Glutamatergic neuron (in vitro differentiated cells): ENCODE measurements around the gene TSPAN31. TPM values are rescaled to one million over a fixed set of nuclear protein-coding genes. Genes with fewer than 3 reads are reported as not detected.

Experiments used
- DNase-seq: peaks from one replicate; pipeline ENCODE4 v3.0.0; 2022
- H3K27ac Mint-ChIP-seq: one replicate; pipeline ENCODE4 v1.8.0; 2020; ENCODE audit warnings: mild to moderate bottlenecking, mixed read lengths, inconsistent platforms; ENCODE audit not compliant: unreplicated experiment
- H3K27me3 Mint-ChIP-seq: one replicate; pipeline ENCODE4 v1.8.0; 2020; ENCODE audit warnings: mild to moderate bottlenecking, moderate library complexity, mixed read lengths, inconsistent platforms; ENCODE audit not compliant: unreplicated experiment
- H3K36me3 Mint-ChIP-seq: one replicate; pipeline ENCODE4 v1.8.0; 2020; ENCODE audit warnings: mild to moderate bottlenecking, mixed read lengths, inconsistent platforms; ENCODE audit not compliant: unreplicated experiment
- H3K4me1 Mint-ChIP-seq: one replicate; pipeline ENCODE4 v1.8.0; 2020; ENCODE audit warnings: mild to moderate bottlenecking, low read depth, mixed read lengths, inconsistent platforms; ENCODE audit not compliant: unreplicated experiment
- H3K4me3 Mint-ChIP-seq: one replicate; pipeline ENCODE4 v1.8.0; 2020; ENCODE audit warnings: mild to moderate bottlenecking, mixed read lengths, inconsistent platforms; ENCODE audit not compliant: unreplicated experiment
- H3K9me3 Mint-ChIP-seq: one replicate; pipeline ENCODE4 v1.8.0; 2020; ENCODE audit warnings: mild to moderate bottlenecking, moderate library complexity, mixed read lengths, inconsistent platforms; ENCODE audit not compliant: unreplicated experiment
- total RNA-seq: library from RNA; stranded (reverse); fragmentation: NEBNext Ultra II Directional; extraction: Animal tissue kit (Norgen Biotek cat#: 25700); gene quantifications from one replicate; pipeline ENCODE4 v1.2.1, GENCODE V29; 2021; ENCODE audit not compliant: unreplicated experiment
- TF ChIP-seq, protein P1 (sequence below): fragments of 200-600 bp; sonication (generic); IDR thresholded peaks from one replicate; pipeline ENCODE4 v1.5.0; 2021; ENCODE audit not compliant: partially characterized antibody, unreplicated experiment

The TSPAN31 gene
- total RNA-seq, 1 donor from 2014 or later: 27.2 TPM

GRCh38 chr12:57735952-57736740, 8.7 kb upstream of the TSPAN31 start:
- H3K27me3 Mint-ChIP-seq: peaks cover 29% of the 10 kb centered on the region
- H3K27ac Mint-ChIP-seq: peak overlapping the region; percentile 73
- peaks cover 11% of the 10 kb centered on the region for H3K9me3 Mint-ChIP-seq
- H3K4me1 Mint-ChIP-seq: peaks cover 25% of the 10 kb centered on the region
- TF ChIP-seq, protein P1, sequence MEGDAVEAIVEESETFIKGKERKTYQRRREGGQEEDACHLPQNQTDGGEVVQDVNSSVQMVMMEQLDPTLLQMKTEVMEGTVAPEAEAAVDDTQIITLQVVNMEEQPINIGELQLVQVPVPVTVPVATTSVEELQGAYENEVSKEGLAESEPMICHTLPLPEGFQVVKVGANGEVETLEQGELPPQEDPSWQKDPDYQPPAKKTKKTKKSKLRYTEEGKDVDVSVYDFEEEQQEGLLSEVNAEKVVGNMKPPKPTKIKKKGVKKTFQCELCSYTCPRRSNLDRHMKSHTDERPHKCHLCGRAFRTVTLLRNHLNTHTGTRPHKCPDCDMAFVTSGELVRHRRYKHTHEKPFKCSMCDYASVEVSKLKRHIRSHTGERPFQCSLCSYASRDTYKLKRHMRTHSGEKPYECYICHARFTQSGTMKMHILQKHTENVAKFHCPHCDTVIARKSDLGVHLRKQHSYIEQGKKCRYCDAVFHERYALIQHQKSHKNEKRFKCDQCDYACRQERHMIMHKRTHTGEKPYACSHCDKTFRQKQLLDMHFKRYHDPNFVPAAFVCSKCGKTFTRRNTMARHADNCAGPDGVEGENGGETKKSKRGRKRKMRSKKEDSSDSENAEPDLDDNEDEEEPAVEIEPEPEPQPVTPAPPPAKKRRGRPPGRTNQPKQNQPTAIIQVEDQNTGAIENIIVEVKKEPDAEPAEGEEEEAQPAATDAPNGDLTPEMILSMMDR: no peak
- peaks cover 15% of the 10 kb centered on the region for H3K36me3 Mint-ChIP-seq
- peak overlapping the region; percentile 94 for H3K4me3 Mint-ChIP-seq
- DNase-seq: peak; percentile 81

DNA sequence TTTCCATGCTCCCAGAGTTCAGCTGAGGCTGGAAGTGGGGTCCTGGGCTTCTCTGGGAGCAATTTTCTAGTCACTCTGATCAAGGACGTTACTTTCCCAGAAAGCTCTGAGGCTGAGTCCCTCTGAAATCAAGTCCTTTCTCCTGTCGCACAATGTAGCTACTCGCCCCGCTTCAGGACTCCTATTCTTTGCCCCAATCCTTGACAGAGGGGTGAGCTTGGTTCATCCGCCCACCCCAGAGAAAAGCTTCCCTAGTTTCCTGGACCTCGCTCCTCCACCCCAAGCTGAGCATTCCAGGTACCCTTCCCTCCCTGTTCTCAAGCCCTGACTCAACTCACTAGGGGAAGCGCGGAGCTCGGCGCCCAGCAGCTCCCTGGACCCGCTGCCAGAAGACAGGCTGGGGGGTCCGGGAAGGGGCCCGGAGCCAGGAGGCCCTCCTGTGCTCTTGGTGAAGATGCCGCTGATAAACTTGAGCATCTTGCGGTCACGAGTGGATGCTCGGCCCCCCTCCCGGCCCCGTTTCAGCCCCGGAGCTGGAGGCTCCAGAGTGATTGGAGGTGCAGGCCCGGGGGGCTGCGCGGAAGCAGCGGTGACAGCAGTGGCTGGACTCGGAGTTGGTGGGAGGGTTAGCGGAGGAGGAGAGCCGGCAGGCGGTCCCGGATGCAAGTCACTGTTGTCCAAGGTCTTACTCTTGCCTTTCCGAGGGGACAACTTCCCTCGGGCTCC, 7.9 kb upstream of the TSPAN31 start:
- no peak for DNase-seq
- Mint-ChIP-seq H3K27me3 (peaks cover 29% of the 10 kb centered on the region), H3K27ac (peak overlapping the region; percentile 73)

GRCh38 chr12:57737467-57738460, 7.1 kb upstream of the TSPAN31 start:
- peaks cover 10% of the 10 kb centered on the region for H3K36me3 Mint-ChIP-seq
- H3K9me3 Mint-ChIP-seq: peaks cover 11% of the 10 kb centered on the region
- H3K27me3 Mint-ChIP-seq: peaks cover 29% of the 10 kb centered on the region
- TF ChIP-seq, protein P1: no peak
- no peak overlapping the region for H3K4me3 Mint-ChIP-seq
- H3K4me1 Mint-ChIP-seq: peaks cover 25% of the 10 kb centered on the region
- peak; percentile 71 for DNase-seq
- no peak overlapping the region for H3K27ac Mint-ChIP-seq

More for the DNA sequence above, 7.9 kb upstream of the TSPAN31 start:
- Mint-ChIP-seq H3K4me3 (peak overlapping the region; percentile 94), H3K4me1 (peaks cover 25% of the 10 kb centered on the region), H3K36me3 (peaks cover 10% of the 10 kb centered on the region), H3K9me3 (peaks cover 11% of the 10 kb centered on the region)
- TF ChIP-seq, protein P1: no peak

- peak within 1 kb of the TSS; percentile 85 for H3K4me3 Mint-ChIP-seq
- peaks cover 29% of the 10 kb centered on the region for H3K27me3 Mint-ChIP-seq
- peak within 1 kb of the TSS; percentile 38 for H3K27ac Mint-ChIP-seq
These were observed 6.1 kb upstream of the TSPAN31 start, which contains the start of gene AGAP2 for GRCh38 chr12:57738661-57739237. AGAP2 (minus strand) TSS chr12:57738742; CDS start chr12:57738246, 496 bp downstream.

More at GRCh38 chr12:57738661-57739237, 6.1 kb upstream of the TSPAN31 start, which contains the start of gene AGAP2:
- DNase-seq: peak; percentile 75
- H3K9me3 Mint-ChIP-seq: peaks cover 11% of the 10 kb centered on the region
- peaks cover 25% of the 10 kb centered on the region for H3K4me1 Mint-ChIP-seq
- H3K36me3 Mint-ChIP-seq: peaks cover 10% of the 10 kb centered on the region
- TF ChIP-seq, protein P1: no peak
